Epidermal melanocyte (primary cell): ENCODE measurements around the gene STAT4.
"Not testable (repeated sequence)": the region's sequence is repeated elsewhere in the genome, so short reads cannot be mapped to it uniquely, and the experiment has no call there.

Source experiments
- DNase-seq: peaks from one replicate; pipeline ENCODE4 v3.0.0; 2011; ENCODE audit warnings: low spot score; ENCODE audit not compliant: insufficient read length

STAT4 gene

DNA sequence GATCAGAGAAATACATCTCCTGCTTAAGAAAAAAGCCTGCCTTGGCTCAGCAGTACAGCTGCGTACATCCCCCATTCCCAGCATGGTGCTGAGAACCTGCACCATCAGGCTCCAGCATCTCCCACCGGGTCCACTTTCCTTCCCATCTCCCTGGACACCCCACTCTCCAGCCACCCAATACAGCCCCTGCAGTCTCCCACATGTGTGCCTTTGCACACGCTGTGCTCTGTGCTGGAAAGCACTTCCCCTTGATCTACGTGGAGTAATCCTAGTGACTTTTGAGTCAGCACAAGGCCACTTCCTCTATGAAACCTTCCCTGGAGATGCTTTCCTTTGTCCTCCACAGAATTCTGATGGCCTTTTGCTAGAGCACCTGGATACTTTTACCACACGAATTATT, 153.8 kb downstream of the STAT4 start:
- DNase-seq, result no peak

DNA sequence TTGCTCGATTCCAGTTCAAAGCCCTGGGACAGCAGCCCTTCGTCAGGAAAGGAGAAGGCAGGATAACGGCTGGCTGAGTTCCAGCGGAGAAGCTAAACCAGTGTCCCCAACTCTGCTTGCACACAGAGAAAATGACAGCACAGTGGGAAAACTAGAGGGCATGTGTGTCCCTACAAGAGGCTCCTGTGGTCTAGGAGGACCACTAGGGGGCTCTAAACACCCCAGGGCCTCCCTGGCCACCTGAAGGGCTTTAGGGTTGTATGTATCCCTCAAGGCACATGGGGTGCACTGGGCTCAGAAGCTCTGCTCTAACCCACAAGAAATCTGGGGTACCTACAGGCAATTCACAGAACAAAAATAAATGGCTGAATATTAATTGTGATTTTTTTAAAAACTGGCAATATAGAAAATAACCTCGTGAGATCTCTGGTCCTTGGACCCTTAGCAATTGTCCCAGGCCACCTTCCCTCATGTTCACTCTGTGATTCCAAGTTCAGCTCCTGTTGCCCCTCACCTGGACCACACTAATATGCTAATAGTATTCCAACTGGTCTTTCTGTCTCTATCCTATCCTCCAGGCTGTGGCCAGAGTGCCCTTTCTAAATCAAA, 154.4 kb downstream of the STAT4 start:
- no peak for DNase-seq

DNA sequence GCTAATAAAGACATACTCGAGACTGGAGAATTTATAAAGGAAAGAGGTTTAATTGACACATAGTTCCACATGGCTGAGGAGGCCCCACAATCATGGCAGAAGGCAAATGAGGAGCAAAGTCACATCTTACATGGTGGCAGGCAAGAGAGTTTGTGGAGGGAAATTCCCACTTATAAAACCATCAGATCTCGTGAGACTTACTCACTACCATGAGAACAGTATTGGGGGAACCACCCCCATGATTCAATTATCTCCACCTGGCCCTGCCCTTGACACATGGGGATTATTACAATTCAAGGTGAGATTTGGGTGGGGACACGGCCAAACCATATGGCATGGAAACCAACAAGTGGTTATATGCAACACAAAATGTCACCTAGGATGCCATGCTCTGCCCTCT, 155.5 kb downstream of the STAT4 start:
- not testable (repeated sequence) for DNase-seq

DNA sequence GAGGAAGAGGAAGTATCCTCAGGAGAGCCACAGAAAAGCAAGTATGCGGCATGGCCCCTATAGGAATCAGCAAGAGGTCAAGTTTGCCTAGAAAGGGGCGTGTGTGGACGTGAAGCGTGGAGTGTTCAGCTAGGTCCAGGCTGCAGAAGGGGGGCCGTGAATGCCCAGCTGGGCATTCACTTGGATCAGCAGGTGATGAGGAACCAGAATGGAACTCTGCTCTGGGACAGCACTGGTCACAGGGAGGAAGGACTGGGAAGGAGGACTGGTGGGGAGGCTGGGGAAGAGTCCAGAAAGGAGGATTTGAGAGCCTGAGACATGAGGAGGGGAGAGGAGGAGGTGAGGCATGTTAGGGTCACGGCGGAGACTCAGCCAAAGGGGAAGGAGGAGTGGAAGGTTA, 156.6 kb downstream of the STAT4 start:
- no peak for DNase-seq

DNA sequence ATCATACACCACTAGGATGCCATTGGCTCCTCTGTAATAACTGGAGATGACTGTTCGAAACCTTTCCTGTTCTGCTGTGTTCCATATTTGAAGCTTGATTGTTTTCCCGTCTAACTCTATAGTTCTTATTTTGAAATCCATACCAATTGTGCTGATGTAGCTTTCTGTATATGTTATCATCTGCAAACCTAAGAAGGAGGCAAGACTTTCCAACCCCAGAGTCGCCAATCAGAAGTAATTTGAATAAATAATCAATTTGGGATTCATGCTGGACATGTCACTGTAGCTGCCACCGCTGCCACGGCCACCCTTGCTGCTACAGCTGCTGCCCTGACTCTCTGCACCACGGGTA, 157.5 kb downstream of the STAT4 start:
- no peak for DNase-seq

DNA sequence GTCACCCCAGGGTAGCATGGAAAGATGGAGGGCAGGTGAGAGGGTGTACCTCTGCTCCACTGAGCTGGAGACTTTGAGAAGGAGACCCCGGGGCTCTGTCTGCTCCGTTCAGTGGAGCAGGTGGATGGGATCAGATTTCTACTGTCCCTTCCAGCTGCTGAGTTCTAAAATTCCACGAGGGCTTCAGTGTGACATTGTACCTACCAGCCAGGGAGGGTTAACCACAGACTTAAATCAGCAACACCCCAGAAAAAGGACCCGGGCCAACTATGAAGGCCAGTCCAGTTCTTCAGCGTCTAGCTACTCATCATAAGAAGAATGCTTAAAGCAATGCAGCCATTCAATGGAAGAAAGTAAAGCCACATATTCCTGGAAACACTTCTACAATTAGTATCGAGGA, 160.7 kb downstream of the STAT4 start:
- DNase-seq, result no peak

DNA sequence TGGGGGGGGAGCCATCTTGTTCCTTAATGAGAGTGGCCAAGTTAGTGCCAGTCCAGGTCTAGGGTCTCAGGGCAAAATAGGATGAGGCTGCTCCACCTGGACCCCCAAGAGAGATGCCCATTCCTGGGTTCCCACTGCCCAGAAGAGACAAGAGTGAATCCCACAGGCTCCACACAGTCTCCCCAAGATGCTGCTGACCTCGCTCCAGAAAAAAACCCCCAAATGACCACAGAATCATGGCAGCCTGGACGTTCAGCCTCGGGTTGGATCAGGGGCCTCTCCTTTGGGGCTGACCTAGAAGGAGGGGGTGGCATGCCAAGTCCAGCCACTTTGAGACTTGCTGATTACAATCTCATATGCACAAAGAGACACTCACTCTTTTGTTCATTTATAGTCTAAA, 161.9 kb downstream of the STAT4 start:
- DNase-seq, result no peak

DNA sequence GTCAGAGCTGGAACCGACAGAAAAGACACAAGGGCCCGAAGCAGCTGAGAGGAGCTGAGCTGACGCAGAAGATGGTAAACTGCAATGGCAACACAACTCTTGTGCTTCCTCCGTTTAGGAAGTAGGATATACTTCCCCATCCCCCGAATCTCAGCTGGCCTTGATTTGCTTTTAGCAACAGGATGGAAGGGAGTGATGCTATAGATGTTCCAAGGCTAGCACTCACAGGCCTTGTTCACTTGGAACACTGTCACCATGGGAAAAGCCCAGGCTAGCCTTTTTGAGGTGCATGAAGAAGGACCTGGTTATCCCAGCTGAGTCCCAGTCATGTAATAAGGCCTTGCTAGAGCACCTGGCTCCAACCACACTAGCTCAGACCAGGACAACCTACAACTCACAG, 162.9 kb downstream of the STAT4 start:
- DNase-seq, result no peak

DNA sequence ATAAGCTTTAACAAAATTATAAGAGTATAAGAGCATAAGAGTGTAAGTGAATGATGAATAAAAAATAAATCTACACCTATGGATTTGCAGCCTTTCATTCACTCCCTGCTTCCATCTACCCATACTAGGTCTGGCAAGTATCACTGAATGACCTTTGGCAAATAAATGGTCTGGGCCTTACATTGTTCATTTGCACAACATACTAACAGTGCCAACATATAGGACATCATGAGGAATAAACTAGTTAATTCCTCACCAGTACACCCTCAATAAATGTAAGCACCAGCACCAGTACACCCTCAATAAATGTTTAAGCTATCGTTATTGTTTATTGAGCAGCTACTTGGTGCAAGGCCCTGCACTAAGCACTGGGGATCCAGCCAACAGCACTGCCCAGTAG, 163.7 kb downstream of the STAT4 start:
- DNase-seq, result no peak

DNA sequence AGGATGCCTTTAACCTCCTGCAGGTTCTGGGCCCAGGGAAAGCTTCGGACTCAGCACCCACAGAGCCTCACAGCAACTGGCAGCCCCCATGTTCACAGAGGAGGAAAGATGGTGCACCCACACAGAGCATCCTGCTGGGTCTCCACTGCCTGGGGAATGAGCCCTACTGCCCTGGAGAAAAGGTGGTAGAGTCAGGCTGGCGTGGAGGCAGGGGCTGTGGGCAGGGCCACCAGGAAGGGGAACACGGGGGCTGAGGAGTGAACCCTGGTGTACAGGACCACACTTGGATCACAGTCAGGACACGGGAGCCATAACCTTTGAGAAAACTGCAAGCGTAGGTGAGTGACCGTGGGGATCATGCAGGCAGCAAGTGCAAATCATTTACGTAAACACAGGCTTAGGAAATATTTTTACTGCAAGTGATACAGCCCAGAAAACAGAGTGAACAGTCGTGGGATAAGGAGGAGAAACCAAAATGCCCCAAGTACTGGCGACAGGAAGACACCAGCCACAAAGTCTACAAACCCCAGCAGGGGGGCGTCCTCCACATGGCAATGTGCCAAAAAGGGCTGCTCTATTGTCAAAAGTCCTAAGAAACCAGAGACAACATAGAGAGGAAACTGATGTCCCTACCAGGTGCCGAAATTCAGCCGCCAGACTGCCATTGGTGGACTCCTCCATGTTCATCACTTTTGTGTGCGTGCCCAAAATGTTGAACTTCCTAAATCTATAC, 164.4 kb downstream of the STAT4 start:
- no peak for DNase-seq

DNA sequence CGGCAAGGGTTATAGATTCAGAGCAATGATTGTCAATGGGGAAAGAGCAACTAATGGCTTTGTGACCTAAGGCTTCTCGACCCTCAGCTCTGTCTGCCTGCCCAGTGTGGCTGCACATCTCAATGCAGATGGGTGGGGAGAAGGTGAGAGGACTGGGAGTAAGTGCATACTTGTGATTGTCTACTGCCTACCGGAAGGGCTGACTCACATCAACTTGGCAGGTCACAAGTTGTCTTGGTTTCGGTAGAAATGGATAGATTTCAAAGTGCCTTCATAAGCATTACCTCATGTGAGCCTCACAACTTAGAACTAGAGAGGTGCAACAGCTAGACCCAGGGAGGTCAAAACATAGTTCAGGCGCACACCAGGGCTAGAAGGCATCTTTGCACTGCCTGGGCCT, 166.2 kb downstream of the STAT4 start:
- DNase-seq, result no peak

DNA sequence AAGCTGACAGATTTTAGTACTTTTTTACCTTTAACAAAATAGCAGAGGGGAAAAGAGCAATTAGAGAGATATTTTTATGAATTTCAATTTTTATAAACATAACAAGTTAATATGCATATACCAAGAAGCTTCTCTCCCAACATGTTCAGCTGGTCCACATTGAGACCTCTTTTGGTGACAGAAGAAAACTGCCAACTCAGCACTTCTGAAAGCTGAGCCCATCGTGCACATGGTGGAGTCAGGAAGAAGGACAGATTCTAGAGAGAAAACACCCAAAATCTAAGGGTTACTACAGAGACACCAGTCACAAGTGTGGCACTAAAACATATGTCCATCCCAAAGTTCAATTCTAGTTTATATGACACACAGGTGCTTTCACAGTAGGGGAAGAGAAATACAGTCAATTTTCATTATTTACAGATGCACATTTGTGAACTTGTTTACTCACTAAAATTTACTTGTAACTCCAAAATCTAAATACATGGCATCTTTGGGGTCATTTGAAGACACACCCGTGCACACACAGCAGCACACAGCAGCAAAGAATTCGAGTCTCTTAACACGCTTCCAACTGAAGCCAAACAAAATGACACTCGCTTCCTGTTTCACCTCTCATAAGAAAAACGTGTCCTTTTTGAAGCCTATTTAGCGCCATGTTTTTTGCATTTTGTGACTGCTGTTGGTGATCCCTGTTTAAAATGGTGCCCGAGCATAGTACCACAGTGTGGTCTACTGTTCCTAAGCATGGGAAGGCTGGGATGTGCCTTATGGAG, 168.3 kb downstream of the STAT4 start:
- DNase-seq, result no peak

DNA sequence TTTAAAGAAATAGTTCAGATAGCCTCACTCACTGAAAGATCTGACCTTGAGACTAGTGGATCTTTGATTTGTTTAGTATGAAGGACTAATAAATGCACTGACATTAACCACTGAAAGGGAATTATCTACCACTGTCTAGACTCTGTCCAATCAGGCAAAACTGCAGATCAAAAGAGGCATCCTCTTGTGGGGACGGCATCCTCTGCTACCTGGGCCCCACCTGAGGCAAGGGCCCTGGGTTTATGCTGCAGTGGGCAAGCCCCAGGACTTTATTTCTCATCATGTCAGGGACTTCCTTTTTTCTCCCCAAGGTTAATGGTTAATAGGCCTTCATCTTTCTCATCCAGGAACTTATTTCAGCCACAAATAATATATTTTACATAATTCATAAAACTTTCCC, 169.1 kb downstream of the STAT4 start:
- DNase-seq, result no peak

DNA sequence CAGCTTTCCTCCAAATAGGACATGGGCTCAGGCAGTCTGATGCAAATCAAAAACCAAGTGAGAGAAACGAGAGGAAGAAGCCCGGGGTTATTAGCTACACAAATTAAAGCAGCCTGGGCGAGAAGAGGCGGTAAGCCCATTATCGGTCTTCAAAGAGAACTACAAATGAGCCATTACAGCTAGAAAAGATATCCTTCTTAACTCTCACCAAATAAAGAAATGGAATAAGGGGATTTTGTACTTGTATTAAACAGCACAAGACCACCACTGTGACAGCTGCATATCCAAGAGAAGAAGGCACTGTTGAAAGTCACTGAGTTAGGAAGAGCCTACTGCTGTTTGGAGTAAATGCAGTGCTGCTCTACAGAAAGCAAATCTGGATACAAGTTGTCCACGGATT, 169.5 kb downstream of the STAT4 start:
- DNase-seq, result no peak

DNA sequence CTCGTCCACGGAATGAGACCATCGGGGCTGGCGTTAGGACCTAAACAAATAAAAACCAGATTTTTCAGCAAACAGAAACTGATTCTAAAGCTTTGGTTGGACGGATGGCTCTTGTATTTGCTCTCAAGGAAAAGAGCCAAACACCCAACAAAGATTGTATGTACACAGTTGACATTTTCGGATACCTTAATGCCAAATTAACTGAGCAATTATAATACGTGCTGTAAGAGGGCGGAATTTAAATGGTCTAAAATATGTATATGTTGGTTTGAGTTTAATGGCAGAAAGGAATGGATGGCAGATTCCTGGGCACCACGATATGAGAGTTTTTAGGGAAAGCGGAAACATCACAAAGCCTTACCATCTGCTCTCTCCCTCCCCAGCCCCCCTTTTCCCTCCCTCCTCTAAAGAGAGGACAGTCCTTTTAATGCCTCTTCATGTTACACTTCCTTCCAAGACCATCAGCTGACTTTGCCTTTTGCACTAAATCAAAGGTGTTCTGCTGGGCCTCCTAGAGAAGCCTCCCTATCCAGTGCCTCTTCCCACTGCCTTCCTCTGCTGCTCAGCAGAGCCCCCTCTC, 170.1 kb downstream of the STAT4 start:
- DNase-seq, result no peak

DNA sequence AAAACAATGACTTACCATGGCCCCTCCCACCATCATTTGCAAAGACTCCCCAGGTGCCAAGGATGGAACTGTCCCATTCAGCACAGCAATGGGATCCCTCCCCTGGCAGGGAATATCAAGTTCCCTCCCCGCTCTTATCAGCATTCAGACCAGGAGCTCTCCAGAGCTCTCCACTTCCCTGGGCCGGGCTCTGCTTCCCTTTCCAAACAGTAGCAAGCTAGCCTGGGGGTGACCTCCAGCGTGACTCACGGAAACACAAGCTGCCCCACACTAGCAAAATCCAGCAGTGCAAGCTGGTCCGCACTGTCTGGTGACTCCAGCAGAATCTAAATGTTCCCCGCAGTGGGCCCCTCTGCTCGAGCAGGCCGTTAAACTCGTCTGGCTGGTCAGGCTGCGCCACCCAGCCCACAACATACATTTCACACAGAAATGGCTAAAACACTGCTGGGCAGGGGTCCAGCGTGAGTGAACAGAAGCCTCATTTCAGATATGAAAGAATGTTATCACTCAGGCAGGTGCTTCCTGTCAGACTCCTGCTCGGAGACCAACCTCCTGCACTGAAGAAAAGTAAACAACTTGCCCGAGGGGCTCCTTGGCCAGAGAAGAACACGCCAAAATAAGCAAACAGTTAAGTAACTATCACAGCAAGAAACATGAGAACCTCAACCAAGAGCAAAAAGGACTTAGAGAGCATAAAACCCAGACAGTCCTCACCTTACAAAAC, 170.7 kb downstream of the STAT4 start:
- DNase-seq, result no peak
